Measurements from ENCODE around the gene NCAPG2. TPM values are rescaled to one million over a fixed set of nuclear protein-coding genes. Genes with fewer than 3 reads are reported as not detected.

NCAPG2 gene
- total and polyA plus RNA-seq, 4 experiments from 2014 or later: 7.2 to 17.9 (median 13.9) TPM

GRCh38 chr7:158589653-158590052 lies 115.0 kb downstream of the NCAPG2 start:
- Histone ChIP-seq H3K27ac (ENCODE audit: low read depth, low read length) (no peak overlapping the region), H3K36me3 (ENCODE audit: insufficient read depth, low read length) (no peaks in the 10 kb centered on the region), H3K4me1 (ENCODE audit: insufficient read depth, low read length) (peaks cover 14% of the 10 kb centered on the region), H3K9me3 (ENCODE audit: control insufficient read depth in 1 of 2, low read length in 2 of 2) (no peaks in the 10 kb centered on the region), H3K27me3 (ENCODE audit: insufficient read depth, low read length) (peaks cover 16% of the 10 kb centered on the region), H3K4me3 (ENCODE audit: low read length in 2 of 2) (no peak overlapping the region)
- Mint-ChIP-seq H3K27me3 (peaks cover 15 to 20% of the 10 kb centered on the region in 2 donors), H3K36me3 (peaks cover 0 to 3% of the 10 kb centered on the region in 2 donors), H3K9me3 (peaks cover 0 to 8% (median 3%) of the 10 kb centered on the region in 8 donors), H3K4me1 (peaks cover 3 to 21% (median 10%) of the 10 kb centered on the region in 4 donors), H3K27ac (no peak overlapping the region), H3K4me3 (peak overlapping the region in 1 of 8 donors; percentile 10)
- DNase-seq: no peak
- intact Hi-C loops (cut with micrococcal nuclease): no loop called here
- POLR2A ChIA-PET (ENCODE audit: partially characterized antibody): no interaction called here
- CTCF ChIA-PET (ENCODE audit: partially characterized antibody): no interaction called here

GRCh38 chr7:158588878-158589442 lies 115.6 kb downstream of the NCAPG2 start:
- H3K9me3 Mint-ChIP-seq: peaks cover 0 to 10% (median 3%) of the 10 kb centered on the region in 8 donors
- no peaks in the 10 kb centered on the region for H3K36me3 ChIP-seq (ENCODE audit: insufficient read depth, low read length)
- H3K27ac Mint-ChIP-seq: peak overlapping the region in 1 of 7 donors; percentile 82
- POLR2A ChIA-PET (ENCODE audit: partially characterized antibody): no interaction called here
- intact Hi-C loops (cut with micrococcal nuclease): no loop called here
- peaks cover 0 to 3% of the 10 kb centered on the region in 2 donors for H3K36me3 Mint-ChIP-seq
- peaks cover 23% of the 10 kb centered on the region for H3K27me3 ChIP-seq (ENCODE audit: insufficient read depth, low read length)
- CTCF ChIA-PET (ENCODE audit: partially characterized antibody): no interaction called here
- H3K4me1 Mint-ChIP-seq: peaks cover 3 to 21% (median 11%) of the 10 kb centered on the region in 4 donors
- no peak overlapping the region for H3K27ac ChIP-seq (ENCODE audit: low read depth, low read length)
- no peak overlapping the region for H3K4me3 ChIP-seq (ENCODE audit: low read length in 2 of 2)
- no peak for DNase-seq
- peaks cover 14% of the 10 kb centered on the region for H3K4me1 ChIP-seq (ENCODE audit: insufficient read depth, low read length)
- no peaks in the 10 kb centered on the region for H3K9me3 ChIP-seq (ENCODE audit: control insufficient read depth in 1 of 2, low read length in 2 of 2)
- H3K27me3 Mint-ChIP-seq: peaks cover 20 to 26% of the 10 kb centered on the region in 2 donors
- H3K4me3 Mint-ChIP-seq: peak overlapping the region in 7 of 8 donors; percentile 31 to 68 (median 60)

- Mint-ChIP-seq H3K4me3 (peak overlapping the region in 6 of 8 donors; percentile 31 to 68 (median 62)), H3K36me3 (peaks cover 0 to 3% of the 10 kb centered on the region in 2 donors), H3K27ac (peak overlapping the region in 1 of 7 donors; percentile 82), H3K9me3 (peaks cover 0 to 14% (median 6%) of the 10 kb centered on the region in 8 donors), H3K4me1 (peaks cover 3 to 21% (median 11%) of the 10 kb centered on the region in 4 donors), H3K27me3 (peaks cover 27 to 32% of the 10 kb centered on the region in 2 donors)
- POLR2A ChIA-PET (ENCODE audit: partially characterized antibody): no interaction called here
- peak in 1 of 5 donors; percentile 9 for DNase-seq
- CTCF ChIA-PET (ENCODE audit: partially characterized antibody): no interaction called here
- Histone ChIP-seq H3K4me1 (ENCODE audit: insufficient read depth, low read length) (peaks cover 14% of the 10 kb centered on the region), H3K9me3 (ENCODE audit: control insufficient read depth in 1 of 2, low read length in 2 of 2) (no peaks in the 10 kb centered on the region), H3K4me3 (ENCODE audit: low read length in 2 of 2) (no peak overlapping the region), H3K27ac (ENCODE audit: low read depth, low read length) (no peak overlapping the region), H3K27me3 (ENCODE audit: insufficient read depth, low read length) (peaks cover 28% of the 10 kb centered on the region), H3K36me3 (ENCODE audit: insufficient read depth, low read length) (no peaks in the 10 kb centered on the region)
- intact Hi-C loops (cut with micrococcal nuclease): no loop called here
These were observed 116.3 kb downstream of the NCAPG2 start for GRCh38 chr7:158588085-158588877.

GRCh38 chr7:158587162-158588084 lies 117.2 kb downstream of the NCAPG2 start, which contains the start of gene PTPRN2:
Gene PTPRN2 (minus strand): TSS chr7:158587823.
- Histone ChIP-seq H3K4me1 (ENCODE audit: insufficient read depth, low read length) (peaks cover 14% of the 10 kb centered on the region), H3K27ac (ENCODE audit: low read depth, low read length) (no peak within 1 kb of the TSS), H3K27me3 (ENCODE audit: insufficient read depth, low read length) (peaks cover 32% of the 10 kb centered on the region), H3K9me3 (ENCODE audit: control insufficient read depth in 1 of 2, low read length in 2 of 2) (no peaks in the 10 kb centered on the region), H3K4me3 (ENCODE audit: low read length in 2 of 2) (no peak within 1 kb of the TSS), H3K36me3 (ENCODE audit: insufficient read depth, low read length) (no peaks in the 10 kb centered on the region)
- peaks cover 31 to 37% of the 10 kb centered on the region in 2 donors for H3K27me3 Mint-ChIP-seq
- peaks cover 0 to 17% (median 4%) of the 10 kb centered on the region in 8 donors for H3K9me3 Mint-ChIP-seq
- peaks cover 0 to 3% of the 10 kb centered on the region in 2 donors for H3K36me3 Mint-ChIP-seq
- intact Hi-C loops (cut with micrococcal nuclease): no loop called here
- DNase-seq: peak in 4 of 5 donors; percentile 43 to 68 (median 52)
- H3K4me1 Mint-ChIP-seq: peaks cover 3 to 21% (median 11%) of the 10 kb centered on the region in 4 donors
- H3K4me3 Mint-ChIP-seq: peak within 1 kb of the TSS in 6 of 8 donors; percentile 31 to 68 (median 62)
- H3K27ac Mint-ChIP-seq: peak within 1 kb of the TSS in 1 of 7 donors; percentile 82
- ChIA-PET CTCF (ENCODE audit: partially characterized antibody) (no interaction called here), POLR2A (ENCODE audit: partially characterized antibody) (no interaction called here)

- peak overlapping the region in 1 of 7 donors; percentile 66 for H3K27ac Mint-ChIP-seq
- Histone ChIP-seq H3K27me3 (ENCODE audit: insufficient read depth, low read length) (peaks cover 32% of the 10 kb centered on the region), H3K27ac (ENCODE audit: low read depth, low read length) (no peak overlapping the region), H3K9me3 (ENCODE audit: control insufficient read depth in 1 of 2, low read length in 2 of 2) (no peaks in the 10 kb centered on the region), H3K4me1 (ENCODE audit: insufficient read depth, low read length) (peaks cover 14% of the 10 kb centered on the region), H3K36me3 (ENCODE audit: insufficient read depth, low read length) (no peaks in the 10 kb centered on the region), H3K4me3 (ENCODE audit: low read length in 2 of 2) (no peak overlapping the region)
- peak overlapping the region in 1 of 8 donors; percentile 76 for H3K4me3 Mint-ChIP-seq
- POLR2A ChIA-PET (ENCODE audit: partially characterized antibody): no interaction called here
- H3K27me3 Mint-ChIP-seq: peaks cover 31 to 40% of the 10 kb centered on the region in 2 donors
- CTCF ChIA-PET (ENCODE audit: partially characterized antibody): no interaction called here
- DNase-seq: no peak
- H3K36me3 Mint-ChIP-seq: peaks cover 0 to 3% of the 10 kb centered on the region in 2 donors
- peaks cover 4 to 21% (median 11%) of the 10 kb centered on the region in 4 donors for H3K4me1 Mint-ChIP-seq
- peaks cover 0 to 23% (median 4%) of the 10 kb centered on the region in 8 donors for H3K9me3 Mint-ChIP-seq
- intact Hi-C loops (cut with micrococcal nuclease): no loop called here
These were observed 118.0 kb downstream of the NCAPG2 start for GRCh38 chr7:158586499-158587161.

- peak overlapping the region in 3 of 7 donors; percentile 22 to 66 (median 47) for H3K27ac Mint-ChIP-seq
- ChIA-PET CTCF (ENCODE audit: partially characterized antibody) (no interaction called here), POLR2A (ENCODE audit: partially characterized antibody) (no interaction called here)
- H3K36me3 ChIP-seq (ENCODE audit: insufficient read depth, low read length): no peaks in the 10 kb centered on the region
- no peak overlapping the region for H3K27ac ChIP-seq (ENCODE audit: low read depth, low read length)
- intact Hi-C loops (cut with micrococcal nuclease): no loop called here
- peaks cover 14% of the 10 kb centered on the region for H3K4me1 ChIP-seq (ENCODE audit: insufficient read depth, low read length)
- peaks cover 33 to 40% of the 10 kb centered on the region in 2 donors for H3K27me3 Mint-ChIP-seq
- peaks cover 0 to 28% (median 10%) of the 10 kb centered on the region in 8 donors for H3K9me3 Mint-ChIP-seq
- peaks cover 0 to 3% of the 10 kb centered on the region in 2 donors for H3K36me3 Mint-ChIP-seq
- peak overlapping the region in 7 of 8 donors; percentile 48 to 76 (median 66) for H3K4me3 Mint-ChIP-seq
- peaks cover 5 to 21% (median 11%) of the 10 kb centered on the region in 4 donors for H3K4me1 Mint-ChIP-seq
- H3K9me3 ChIP-seq (ENCODE audit: control insufficient read depth in 1 of 2, low read length in 2 of 2): no peaks in the 10 kb centered on the region
- peaks cover 32% of the 10 kb centered on the region for H3K27me3 ChIP-seq (ENCODE audit: insufficient read depth, low read length)
- H3K4me3 ChIP-seq (ENCODE audit: low read length in 2 of 2): no peak overlapping the region
- DNase-seq: no peak
These were observed 118.7 kb downstream of the NCAPG2 start for GRCh38 chr7:158585721-158586498.

Measured in CD4-positive, alpha-beta memory T cell (primary cell).